GM21447 (cell line): Measurements from ENCODE around the gene C1orf53.
"Not testable (repeated sequence)": the region's sequence is repeated elsewhere in the genome, so short reads cannot be mapped to it uniquely, and the experiment has no call there.

Experiments used
- ATAC-seq: cut with Tn5 transposase; IDR thresholded peaks from one replicate; pipeline ENCODE4 v1.9.1; 2021; ENCODE audit not compliant: unreplicated experiment

Gene C1orf53

GRCh38 chr1:197902454-197903195 lies at the start of gene C1orf53:
Gene C1orf53, plus strand, starts transcription at chr1:197902630. Its CDS starts 20 bp downstream, at chr1:197902650.
- peak; percentile 96 for ATAC-seq

- not testable (repeated sequence) for ATAC-seq
Observed at GRCh38 chr1:197855751-197856150, 46.7 kb upstream of the C1orf53 start.

DNA sequence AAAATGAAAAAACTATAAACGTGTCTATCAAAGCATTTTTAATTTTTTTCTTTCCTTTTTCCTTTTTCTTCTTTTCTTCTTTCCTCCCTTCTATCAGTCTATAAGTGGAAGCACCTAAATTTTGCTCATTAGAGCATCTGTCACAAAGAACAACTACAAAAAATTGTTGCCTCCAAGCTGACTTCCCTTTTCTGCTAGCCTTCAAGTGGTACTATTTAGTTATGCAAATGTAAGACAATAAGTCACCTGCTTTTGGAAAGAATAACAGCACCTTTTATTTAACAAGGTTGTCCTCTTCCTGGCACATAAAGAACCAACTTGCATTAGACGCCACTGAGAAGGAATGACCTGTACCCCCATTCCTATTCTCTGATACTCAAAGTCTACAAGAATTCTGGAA lies 45.0 kb upstream of the C1orf53 start:
- ATAC-seq: no peak

GRCh38 chr1:197859024-197859423 lies 43.4 kb upstream of the C1orf53 start:
- ATAC-seq: no peak

DNA sequence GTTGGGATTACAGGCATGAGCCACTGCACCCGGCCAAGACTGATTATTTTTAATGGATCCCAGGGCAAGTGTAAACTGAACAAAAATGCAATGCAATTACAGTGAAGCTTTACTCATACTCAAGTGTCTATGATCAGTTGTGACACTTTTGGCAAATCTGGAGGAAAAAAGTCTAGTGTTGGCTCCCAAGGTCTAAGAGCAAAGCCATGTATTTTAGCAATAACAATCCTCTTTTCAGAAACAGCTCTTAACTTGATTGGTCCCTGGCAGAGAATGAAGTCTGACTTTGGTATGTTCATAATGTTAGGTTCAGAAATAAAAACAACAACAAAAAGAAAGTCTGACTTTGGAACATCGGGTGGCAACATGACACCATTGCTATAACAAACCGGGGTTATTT lies 40.2 kb upstream of the C1orf53 start:
- ATAC-seq: no peak

DNA sequence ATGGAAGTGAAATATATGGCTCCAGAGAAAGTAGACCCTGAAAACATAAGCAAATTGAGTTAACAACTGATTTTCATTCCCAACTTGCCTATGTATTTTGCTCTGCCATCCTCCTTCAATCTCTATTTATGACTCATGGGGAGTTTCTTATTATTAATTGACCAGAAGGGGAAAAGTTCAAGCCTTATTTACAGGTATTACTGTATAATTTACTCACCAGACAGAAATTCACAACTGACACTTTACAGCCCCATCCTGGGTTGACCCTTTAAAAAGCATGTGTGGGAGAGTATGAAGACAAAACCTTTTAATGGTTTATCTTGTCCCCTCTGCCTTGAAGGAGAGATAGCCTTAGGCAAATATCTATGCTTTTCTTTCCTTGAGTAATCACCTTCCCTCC lies 39.8 kb upstream of the C1orf53 start:
- ATAC-seq: no peak

DNA sequence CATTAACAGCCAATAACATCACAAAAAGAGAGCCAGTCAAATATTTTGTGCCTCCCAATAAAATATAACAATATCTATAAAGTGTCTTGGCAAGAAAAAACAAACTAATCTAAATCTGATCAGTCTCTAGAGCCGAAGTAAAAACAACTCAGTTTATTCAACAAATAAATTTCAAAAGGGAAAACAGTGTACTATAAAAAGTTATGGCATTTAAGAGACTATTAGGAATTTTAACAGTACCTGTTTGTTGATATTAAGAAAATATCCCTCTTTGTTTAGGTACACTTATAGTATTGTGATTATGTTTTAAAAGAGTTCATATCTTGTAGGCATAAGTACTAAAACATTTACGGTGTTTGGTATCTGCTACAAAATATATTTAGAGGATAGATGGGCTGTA lies 36.6 kb upstream of the C1orf53 start:
- ATAC-seq: no peak

- peak; percentile 89 for ATAC-seq
Observed at GRCh38 chr1:197868751-197869489, 33.5 kb upstream of the C1orf53 start.

GRCh38 chr1:197869490-197870077 lies 32.8 kb upstream of the C1orf53 start:
- no peak for ATAC-seq

DNA sequence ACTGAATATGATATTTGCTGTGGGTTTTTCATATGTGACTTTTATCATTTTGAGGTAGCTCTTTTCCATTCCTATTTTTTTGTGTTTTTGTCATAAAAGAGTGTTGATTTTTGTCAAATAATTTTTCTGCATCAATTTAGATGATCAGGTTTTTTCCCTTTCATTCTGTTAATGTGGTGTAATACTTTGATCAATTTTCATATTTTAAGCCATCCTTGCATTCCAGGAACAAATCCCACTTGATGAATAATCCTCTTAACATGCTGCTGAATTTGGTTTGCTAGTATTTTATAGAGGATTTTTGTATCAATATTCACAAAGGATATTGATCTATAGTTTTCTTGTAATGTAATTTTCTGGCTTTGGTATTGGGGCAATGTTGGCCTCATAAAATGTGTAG lies 25.5 kb upstream of the C1orf53 start:
- ATAC-seq: no peak

- ATAC-seq: not testable (repeated sequence)
Observed at GRCh38 chr1:197880385-197880784, 22.0 kb upstream of the C1orf53 start.

- not testable (repeated sequence) for ATAC-seq
Observed at GRCh38 chr1:197882241-197882640, 20.2 kb upstream of the C1orf53 start.

DNA sequence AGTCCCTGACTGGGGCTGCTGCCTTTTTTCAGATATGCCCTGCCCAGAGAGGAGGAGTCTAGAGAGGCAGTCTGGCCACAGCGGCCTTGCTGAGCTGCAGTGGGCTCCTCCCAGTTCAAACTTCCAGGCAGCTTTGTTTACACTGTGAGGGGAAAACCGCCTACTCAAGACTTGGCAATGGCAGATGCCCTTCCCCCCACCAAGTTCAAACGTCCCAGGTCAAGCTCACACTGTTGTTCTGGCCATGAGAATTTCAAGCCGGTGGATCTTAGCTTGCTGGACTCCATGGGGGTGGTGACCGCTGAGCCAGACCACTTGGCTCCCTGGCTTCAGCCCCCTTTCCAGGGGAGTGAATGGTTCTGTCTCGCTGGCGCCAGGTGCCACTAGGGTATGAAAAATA lies 18.3 kb upstream of the C1orf53 start:
- no peak for ATAC-seq

GRCh38 chr1:197890936-197891335 lies 11.5 kb upstream of the C1orf53 start:
- ATAC-seq: no peak

GRCh38 chr1:197892684-197893083 lies 9.7 kb upstream of the C1orf53 start:
- ATAC-seq: no peak

GRCh38 chr1:197896301-197896700 lies 6.1 kb upstream of the C1orf53 start:
- ATAC-seq: no peak

GRCh38 chr1:197899037-197899436 lies 3.4 kb upstream of the C1orf53 start:
- ATAC-seq: no peak

- ATAC-seq: no peak
Observed at GRCh38 chr1:197902131-197902453, 338 bp upstream of the C1orf53 start.

DNA sequence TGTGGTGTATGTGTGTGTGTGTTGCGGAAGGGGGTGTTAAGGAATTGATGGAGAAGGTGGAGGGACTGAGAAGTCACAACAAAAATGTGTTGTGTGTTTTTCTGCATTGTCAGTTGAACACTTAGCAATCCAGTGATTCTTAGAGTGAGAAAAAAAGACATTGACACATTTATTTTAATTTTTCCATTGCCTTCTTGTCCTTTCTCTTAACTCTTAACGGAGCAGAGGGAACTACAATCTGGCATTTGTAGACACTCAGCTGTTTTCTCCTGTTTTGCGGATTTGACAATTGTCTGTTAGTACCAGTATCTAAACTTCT lies 725 bp downstream of the C1orf53 start:
- no peak for ATAC-seq

DNA sequence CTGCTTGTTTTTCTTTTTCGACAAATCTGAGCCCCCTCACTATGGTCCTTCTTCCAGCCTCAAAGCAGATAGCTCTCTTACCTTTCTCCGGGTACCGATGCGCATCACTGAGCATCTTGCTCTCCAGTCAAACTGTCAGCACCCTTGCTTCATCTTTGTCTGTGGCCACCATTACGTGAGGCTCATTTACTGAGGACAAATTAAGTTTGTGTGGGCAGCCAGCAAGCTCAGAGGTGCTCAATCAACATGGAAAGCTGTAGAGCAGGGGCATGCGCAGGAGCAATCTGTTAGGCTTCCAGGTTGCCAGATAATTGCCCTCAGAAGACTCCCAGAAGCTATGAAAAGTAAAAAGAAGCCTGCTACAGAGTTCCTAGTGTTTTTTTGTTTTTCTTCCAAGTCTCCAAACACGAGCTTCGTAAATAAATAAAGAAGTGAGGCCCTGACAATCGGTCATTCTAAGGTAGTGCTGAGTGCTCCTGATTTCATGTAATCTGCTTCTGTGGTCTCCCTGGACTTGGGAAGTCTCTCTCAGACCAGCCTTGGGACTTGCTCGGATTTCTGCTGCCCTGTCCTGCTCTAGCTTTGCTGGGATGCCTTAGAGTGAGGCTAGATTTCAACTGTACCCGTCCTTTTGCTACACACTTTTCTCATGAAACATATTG lies 1.8 kb downstream of the C1orf53 start:
- no peak for ATAC-seq

DNA sequence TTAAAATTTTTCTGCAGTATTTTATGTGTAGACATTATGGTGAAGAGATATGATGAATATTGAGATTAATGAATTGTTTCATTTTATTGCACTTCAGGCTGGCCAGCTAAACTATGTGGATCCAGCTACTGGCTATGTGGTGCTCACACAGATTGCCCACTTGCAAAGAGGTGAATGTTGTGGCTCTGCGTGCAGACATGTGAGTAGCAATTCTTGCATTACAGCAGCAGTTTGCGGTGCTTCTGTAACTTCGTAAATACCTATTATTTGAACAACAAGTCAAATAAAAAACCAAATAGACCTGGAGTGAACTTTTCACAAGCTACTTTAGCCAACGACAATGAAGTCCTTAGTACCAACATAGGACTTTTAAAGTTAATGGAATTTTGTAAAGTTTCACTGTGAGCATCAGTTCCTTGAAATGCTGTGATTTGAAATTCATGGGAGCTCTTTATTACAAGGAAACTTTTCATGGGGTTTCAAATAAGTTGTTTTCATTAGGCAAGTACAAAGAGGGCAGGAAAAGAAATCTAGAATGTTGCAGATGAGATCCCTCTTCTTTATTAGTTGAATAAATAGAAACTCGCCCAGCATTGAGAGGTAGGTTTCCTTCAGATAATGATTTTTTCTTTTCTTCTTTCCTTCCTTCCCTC lies 3.4 kb downstream of the C1orf53 start:
- no peak for ATAC-seq
